Limb (tissue), 2 donors: Measurements from ENCODE around the gene SBK2.

Experiments
- DNase-seq, 2 donors: peaks; one replicate each; pipeline ENCODE4 v3.0.0-alpha.2; 2016; ENCODE audit errors: extremely low spot score in 2 of 2

The SBK2 gene

GRCh38 chr19:55554741-55555152 is 17.8 kb upstream of the SBK2 start:
- no peak for DNase-seq

DNA sequence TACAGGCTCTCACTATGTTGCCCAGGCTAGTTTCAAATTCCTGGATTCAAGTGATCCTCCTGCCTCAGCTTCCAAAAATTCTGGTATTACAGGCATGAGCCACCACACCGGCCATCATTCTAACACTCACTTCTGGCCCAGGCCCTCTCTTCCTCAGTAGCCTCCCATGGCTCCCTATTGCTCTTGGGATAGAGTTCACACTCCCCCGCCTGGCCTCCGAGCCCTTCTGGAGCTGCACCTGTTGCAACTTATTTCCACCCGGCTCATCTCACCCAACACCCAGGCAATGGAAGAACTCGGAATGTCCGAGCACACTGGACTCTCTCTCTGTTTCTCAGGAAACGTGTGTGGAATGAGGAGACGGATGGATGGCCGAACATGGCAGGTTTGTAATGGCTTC is 17.4 kb upstream of the SBK2 start:
- DNase-seq = no peak

- no peak for DNase-seq
Measured at GRCh38 chr19:55553217-55554182, 16.6 kb upstream of the SBK2 start.

- no peak for DNase-seq
Measured at GRCh38 chr19:55552620-55553019, 15.7 kb upstream of the SBK2 start.

GRCh38 chr19:55552206-55552605 is 15.3 kb upstream of the SBK2 start:
- DNase-seq = no peak

GRCh38 chr19:55550321-55550650 is 13.4 kb upstream of the SBK2 start:
- DNase-seq = no peak

DNA sequence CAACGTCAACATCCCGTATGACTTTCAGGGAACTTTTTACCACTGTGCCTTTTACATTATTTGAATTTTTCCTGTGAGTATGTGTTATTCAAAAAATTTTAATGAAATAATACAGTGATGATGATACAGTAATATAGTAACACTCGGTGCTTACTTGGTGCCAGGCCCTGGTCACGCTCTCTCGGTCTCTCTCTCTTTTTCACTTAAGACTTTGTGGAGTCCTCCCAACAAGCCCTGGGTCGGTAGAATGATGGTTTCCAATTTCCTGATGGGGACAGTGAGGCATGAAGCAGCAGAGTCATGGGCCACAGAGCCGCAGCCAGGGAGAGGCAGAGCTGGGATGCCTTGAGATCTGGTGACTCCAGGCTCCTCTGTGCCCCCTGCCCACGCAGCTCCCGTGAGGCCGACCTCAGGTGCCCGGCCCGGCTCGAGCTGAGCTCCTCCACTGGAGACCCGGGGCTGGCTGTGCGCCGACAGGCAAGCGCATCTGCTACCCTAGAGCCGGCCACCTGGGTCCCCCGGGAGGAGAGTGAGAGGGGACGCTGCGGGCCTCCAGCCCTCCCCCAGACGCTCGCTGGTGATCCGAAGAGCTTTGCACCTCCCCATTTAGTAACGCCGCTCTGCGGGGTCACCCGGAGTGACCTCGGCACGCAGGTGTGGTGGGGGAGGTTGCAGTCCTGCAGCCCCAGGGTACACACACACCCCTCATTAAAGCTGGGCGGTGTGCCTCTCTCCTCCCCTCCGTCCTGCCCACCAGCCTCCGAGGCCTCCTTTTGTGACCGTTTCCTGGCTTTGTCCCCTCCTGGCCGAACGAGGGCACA is 12.8 kb upstream of the SBK2 start:
- no peak for DNase-seq

GRCh38 chr19:55546822-55547614 is 10.1 kb upstream of the SBK2 start:
- no peak for DNase-seq

DNA sequence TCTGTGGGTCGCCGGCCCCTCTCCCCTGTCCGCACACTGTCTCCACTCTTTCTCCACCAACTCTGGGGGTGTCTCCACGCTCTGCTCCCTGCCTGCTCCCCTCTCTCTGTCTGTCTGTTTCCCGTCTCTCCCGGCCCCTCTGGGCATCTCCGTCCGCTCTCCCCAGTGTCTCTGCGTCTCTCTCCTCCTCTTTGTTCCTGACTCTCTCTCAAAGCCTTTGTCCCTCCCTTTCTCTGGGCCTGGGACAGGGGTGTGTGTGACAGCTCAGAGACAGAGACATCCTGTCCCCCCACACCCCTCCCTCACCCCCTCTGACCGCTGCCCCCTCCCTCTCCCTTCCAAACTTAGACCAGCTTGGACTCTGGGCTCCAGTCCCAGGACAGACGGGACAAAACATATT is 9.1 kb upstream of the SBK2 start:
- no peak for DNase-seq

- no peak for DNase-seq
Measured at GRCh38 chr19:55545443-55545842, 8.5 kb upstream of the SBK2 start, which contains the start of gene SBK3. SBK3 (minus strand) TSS chr19:55545543; CDS start chr19:55545543, 0 bp downstream.

- DNase-seq = no peak
Measured at GRCh38 chr19:55544776-55545439, 8.0 kb upstream of the SBK2 start.

GRCh38 chr19:55544014-55544413 is 7.1 kb upstream of the SBK2 start:
- no peak for DNase-seq

- DNase-seq = no peak
Measured at GRCh38 chr19:55543567-55543966, 6.6 kb upstream of the SBK2 start.

GRCh38 chr19:55542292-55542855 is 5.4 kb upstream of the SBK2 start:
- DNase-seq = no peak

DNA sequence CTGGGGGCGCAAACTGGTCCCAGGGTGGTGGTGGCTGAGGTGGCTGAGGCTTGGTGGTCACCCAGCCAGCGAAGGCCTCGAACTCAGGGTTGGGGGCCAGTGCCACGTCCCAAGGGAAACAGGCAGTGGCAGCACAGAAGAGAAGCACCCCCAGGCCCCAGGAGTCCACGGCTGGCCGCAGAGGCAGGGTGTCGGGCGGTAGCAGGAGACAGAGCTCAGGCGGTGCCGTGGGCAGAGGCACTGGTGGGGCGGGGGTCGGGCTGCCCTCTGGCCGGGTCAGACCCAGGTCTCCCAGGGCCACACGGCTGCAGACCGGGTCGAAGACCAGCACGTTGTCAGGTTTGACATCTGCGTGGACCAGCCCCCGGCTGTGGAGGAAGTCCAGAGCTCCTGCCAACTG is 4.2 kb upstream of the SBK2 start:
- no peak for DNase-seq

GRCh38 chr19:55540619-55541018 is 3.7 kb upstream of the SBK2 start:
- no peak for DNase-seq

GRCh38 chr19:55539090-55539984 is 2.4 kb upstream of the SBK2 start:
- no peak for DNase-seq

GRCh38 chr19:55538132-55538531 is 1.2 kb upstream of the SBK2 start:
- no peak for DNase-seq

DNA sequence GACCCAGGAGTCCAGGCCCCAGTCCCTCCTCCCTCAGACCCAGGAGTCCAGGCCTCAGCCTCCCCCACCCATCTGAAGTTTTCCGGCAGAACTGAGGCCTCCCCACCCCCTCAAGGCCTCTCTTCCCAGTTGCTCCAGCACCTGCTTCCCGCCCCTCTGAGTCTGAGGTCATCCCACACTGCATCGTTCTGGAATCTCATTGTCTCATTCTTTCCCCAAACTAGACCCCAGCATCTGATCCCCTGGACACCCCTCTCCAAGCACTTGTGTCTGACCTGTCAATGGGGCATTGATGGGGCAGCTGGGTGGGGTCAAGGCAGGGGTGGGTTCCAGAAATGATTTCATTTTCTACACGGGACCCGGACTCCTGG is 793 bp upstream of the SBK2 start:
- peak; percentile 62 to 69 for DNase-seq

- DNase-seq = no peak
Measured at GRCh38 chr19:55536366-55536765, 567 bp downstream of the SBK2 start.
